Measurements from ENCODE around the gene WDR73.
"Not testable (repeated sequence)": the region's sequence is repeated elsewhere in the genome, so short reads cannot be mapped to it uniquely, and the experiment has no call there.

Gene WDR73

DNA sequence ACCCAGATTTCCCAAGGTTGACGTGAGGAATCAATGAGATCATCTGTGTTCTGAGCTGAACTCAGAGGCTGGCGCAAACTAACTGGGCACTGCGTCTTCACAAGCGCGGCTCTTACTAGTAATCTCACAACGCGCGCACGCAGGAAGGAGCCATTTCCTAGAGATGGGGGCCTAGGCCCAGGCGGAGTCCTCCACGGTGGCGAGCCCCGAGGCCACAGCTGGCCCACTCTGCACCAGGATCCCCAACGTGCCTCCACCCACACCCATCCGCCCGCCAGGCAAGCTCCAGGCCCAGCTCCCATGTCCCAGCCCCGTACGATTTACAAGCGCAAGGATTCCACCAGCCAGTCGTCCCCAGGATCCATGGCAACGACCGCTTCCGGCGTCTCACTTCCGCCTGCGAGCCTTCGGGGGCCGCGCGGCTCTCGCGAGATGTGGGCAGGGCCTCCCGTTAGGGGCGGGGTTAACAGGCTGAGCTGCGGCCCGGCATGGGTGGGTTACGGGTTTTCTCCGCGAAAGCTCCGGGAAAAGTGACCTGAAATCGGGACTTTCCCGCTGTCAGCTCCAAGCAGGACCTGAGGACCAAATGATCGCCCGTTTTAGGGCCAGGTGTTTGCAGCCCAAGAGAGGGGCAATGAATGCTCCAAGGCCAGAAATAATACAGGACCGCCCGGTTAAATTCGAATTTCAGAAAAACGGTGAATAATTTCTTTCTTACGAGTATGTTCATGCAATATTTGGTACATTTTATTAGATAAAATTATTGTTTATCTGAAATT lies at the start of gene WDR73:
Gene WDR73, minus strand, starts transcription at position 374 of the 779 bp plus-strand sequence. Its CDS starts 9 bp downstream, at position 365.
- DNase-seq = peak; percentile 99
- H3K27ac Mint-ChIP-seq = peak within 1 kb of the TSS; percentile 95
- H3K9me3 Mint-ChIP-seq = no peaks in the 10 kb centered on the region
- peaks cover 49% of the 10 kb centered on the region for H3K4me1 Mint-ChIP-seq
- ATAC-seq = peak; percentile 82
- no peaks in the 10 kb centered on the region for H3K27me3 Mint-ChIP-seq
- peak within 1 kb of the TSS; percentile 95 for H3K4me3 Mint-ChIP-seq
- peaks cover 14% of the 10 kb centered on the region for H3K36me3 Mint-ChIP-seq (ENCODE audit: low read depth)

DNA sequence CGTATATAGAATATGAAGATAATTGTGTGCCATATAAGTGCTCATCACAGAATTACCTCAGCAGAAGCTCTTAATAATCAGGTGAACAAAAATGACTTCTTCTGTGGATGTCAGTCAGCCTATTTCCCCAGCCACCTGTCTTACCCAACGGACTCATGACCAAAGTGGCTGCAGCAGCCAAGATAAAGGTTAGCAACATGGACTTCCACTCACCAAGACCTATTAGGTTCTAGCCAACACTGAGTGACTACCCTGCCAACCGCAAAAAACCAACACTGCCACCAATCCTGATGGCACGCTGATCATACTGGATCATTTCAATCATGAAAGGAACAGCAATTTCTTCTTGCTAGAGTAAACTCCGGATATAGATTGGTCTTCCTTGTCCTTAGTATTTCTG lies 49.7 kb upstream of the WDR73 start:
- ATAC-seq (no peak), DNase-seq (no peak)
- H3K4me3 Mint-ChIP-seq = no peak overlapping the region
- no peaks in the 10 kb centered on the region for H3K9me3 Mint-ChIP-seq
- no peaks in the 10 kb centered on the region for H3K27me3 Mint-ChIP-seq
- H3K36me3 Mint-ChIP-seq (ENCODE audit: low read depth) = peaks cover 18% of the 10 kb centered on the region
- no peak overlapping the region for H3K27ac Mint-ChIP-seq
- peaks cover 67% of the 10 kb centered on the region for H3K4me1 Mint-ChIP-seq

DNA sequence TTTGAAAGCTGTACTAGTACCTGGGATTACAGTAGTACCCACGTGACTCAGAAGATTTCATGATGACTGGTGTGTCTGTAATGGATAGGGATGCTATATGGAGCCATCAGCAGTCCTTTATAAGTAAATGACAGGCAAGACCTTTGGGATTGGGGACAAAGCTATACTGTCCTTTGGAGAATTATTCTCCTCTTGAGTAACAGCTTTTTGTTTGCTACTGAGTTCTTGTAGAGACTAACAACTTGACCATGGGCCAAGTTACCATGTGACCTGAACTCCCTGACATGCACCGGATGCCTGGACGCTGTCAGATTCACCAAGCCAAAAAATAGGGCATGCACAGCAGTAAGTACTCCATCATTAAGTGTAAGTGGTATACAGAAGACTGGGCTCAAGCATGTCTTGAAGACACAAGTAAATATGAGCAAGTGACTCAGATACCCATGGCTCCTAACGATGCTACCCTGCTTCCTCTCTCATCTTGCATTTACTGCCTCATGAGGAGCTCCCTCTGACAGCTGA lies 48.9 kb upstream of the WDR73 start:
- Mint-ChIP-seq H3K9me3 (no peaks in the 10 kb centered on the region), H3K4me3 (no peak overlapping the region), H3K4me1 (peaks cover 66% of the 10 kb centered on the region), H3K27ac (peak overlapping the region; percentile 46), H3K27me3 (no peaks in the 10 kb centered on the region), H3K36me3 (ENCODE audit: low read depth) (peaks cover 13% of the 10 kb centered on the region)
- no peak for ATAC-seq
- no peak for DNase-seq

DNA sequence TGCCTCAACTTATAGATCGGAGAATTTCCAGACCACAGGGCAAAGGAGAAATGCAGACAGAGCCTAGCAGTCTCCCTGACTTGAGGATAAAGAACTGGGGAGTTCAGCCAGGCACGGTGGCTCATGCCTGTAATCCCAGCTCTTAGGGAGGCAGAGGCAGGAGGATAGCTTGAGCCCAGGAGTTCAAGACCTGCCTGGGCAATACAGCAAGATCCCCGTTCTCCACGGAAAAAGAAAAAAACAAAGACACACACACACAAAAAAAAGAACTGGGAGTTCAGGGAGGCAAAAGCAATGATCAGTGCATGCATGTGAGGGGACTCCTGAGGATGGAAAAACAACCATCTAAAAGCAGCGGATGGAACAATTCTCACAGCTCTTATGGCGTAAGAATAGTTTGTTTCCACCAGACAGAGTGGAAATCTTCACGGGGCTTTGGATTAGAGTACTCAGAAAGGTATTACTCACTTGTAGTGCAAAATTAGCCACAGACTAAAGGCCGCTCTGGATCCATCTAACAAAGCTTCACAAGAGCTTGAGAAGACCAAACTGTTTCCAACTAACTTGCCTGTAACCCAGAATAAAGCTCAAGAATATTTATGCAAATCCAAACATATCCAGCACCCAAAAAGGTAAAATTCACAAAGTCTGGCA lies 45.6 kb upstream of the WDR73 start:
- Mint-ChIP-seq H3K9me3 (no peaks in the 10 kb centered on the region), H3K27me3 (no peaks in the 10 kb centered on the region), H3K36me3 (ENCODE audit: low read depth) (peaks cover 12% of the 10 kb centered on the region), H3K4me1 (peaks cover 69% of the 10 kb centered on the region), H3K27ac (peak overlapping the region; percentile 90), H3K4me3 (peak overlapping the region; percentile 12)
- ATAC-seq = peak; percentile 93
- DNase-seq = no peak

- Mint-ChIP-seq H3K9me3 (no peaks in the 10 kb centered on the region), H3K4me3 (no peak overlapping the region), H3K4me1 (peaks cover 54% of the 10 kb centered on the region), H3K36me3 (ENCODE audit: low read depth) (peaks cover 7% of the 10 kb centered on the region), H3K27ac (no peak overlapping the region), H3K27me3 (no peaks in the 10 kb centered on the region)
- no peak for ATAC-seq
- no peak for DNase-seq
Observed at GRCh38 chr15:84697236-84697990, 43.3 kb upstream of the WDR73 start.

- Mint-ChIP-seq H3K27me3 (no peaks in the 10 kb centered on the region), H3K36me3 (ENCODE audit: low read depth) (peaks cover 8% of the 10 kb centered on the region), H3K4me3 (no peak overlapping the region), H3K9me3 (no peaks in the 10 kb centered on the region), H3K27ac (no peak overlapping the region), H3K4me1 (peaks cover 57% of the 10 kb centered on the region)
- DNase-seq = no peak
- no peak for ATAC-seq
Observed at GRCh38 chr15:84696757-84697156, 42.7 kb upstream of the WDR73 start.

DNA sequence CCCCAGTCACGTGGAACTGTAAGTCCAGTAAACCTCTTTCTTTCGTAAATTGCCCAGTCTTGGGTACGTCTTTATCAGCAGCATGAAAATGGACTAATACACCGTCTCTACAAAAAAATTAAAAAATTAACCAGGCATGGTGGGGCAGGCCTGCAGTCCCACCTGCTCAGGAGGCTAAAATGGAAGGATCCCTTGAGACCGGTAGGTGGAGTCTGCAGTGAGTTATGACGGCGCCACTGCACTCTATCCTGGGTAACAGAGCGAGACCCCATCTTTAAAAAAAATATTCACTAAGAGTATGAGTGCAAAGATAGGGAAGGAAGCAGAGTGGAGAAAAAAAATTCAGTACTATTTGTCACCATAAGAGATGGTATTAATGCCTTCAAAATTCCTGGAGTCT lies 36.3 kb upstream of the WDR73 start:
- DNase-seq (no peak), ATAC-seq (no peak)
- Mint-ChIP-seq H3K36me3 (ENCODE audit: low read depth) (peaks cover 32% of the 10 kb centered on the region), H3K9me3 (peaks cover 4% of the 10 kb centered on the region), H3K27ac (no peak overlapping the region), H3K4me3 (no peak overlapping the region), H3K27me3 (no peaks in the 10 kb centered on the region), H3K4me1 (peaks cover 29% of the 10 kb centered on the region)

DNA sequence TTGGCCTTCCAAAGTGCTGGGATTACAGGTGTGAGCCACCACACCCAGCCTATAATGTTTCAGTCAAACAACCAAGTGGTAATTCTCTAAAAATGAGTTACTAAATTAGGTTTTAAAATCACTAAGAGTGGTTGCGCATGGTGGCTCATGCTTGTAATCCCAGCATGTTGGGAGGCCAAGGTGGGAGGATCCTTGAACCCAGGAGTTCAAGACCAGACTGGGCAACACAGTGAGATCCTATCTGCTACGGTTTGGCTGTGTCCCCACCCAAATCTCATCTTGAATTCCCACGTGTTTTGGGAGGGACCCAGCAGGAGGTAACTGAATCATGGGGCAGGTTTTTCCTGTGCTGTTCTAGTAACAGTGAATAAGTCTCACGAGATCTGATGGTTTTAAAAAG lies 35.8 kb upstream of the WDR73 start:
- Mint-ChIP-seq H3K9me3 (peaks cover 4% of the 10 kb centered on the region), H3K36me3 (ENCODE audit: low read depth) (peaks cover 34% of the 10 kb centered on the region), H3K27me3 (no peaks in the 10 kb centered on the region), H3K27ac (no peak overlapping the region), H3K4me1 (peaks cover 29% of the 10 kb centered on the region), H3K4me3 (no peak overlapping the region)
- ATAC-seq (no peak), DNase-seq (no peak)

DNA sequence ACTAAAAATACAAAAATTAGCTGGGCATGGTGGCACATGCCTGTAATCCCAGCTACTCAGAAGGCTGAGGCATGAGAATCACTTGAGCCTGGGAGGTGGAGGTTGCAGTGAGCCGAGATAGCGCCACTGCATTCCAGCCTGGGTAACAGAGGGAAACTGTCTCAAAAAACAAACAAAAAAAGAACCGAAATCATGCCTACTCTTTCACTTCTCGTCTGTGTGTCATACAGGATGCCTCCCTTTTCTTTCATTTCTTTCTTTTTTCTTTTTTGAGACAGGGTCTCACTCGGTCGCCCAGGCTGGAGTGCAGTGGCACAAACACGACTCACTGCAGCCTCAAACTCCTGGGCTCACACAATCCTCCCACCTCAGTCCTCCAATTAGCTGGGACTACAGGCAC lies 32.4 kb upstream of the WDR73 start:
- Mint-ChIP-seq H3K4me1 (peaks cover 39% of the 10 kb centered on the region), H3K36me3 (ENCODE audit: low read depth) (peaks cover 44% of the 10 kb centered on the region)
- not testable (repeated sequence) for H3K4me3 Mint-ChIP-seq, ATAC-seq, H3K27ac Mint-ChIP-seq, DNase-seq, H3K9me3 Mint-ChIP-seq, H3K27me3 Mint-ChIP-seq

- no peak overlapping the region for H3K4me3 Mint-ChIP-seq
- H3K27ac Mint-ChIP-seq = no peak overlapping the region
- DNase-seq (no peak), ATAC-seq (no peak)
- H3K27me3 Mint-ChIP-seq = no peaks in the 10 kb centered on the region
- H3K9me3 Mint-ChIP-seq = peaks cover 3% of the 10 kb centered on the region
- H3K36me3 Mint-ChIP-seq (ENCODE audit: low read depth) = peaks cover 39% of the 10 kb centered on the region
- peaks cover 38% of the 10 kb centered on the region for H3K4me1 Mint-ChIP-seq
Observed at GRCh38 chr15:84685304-84685703, 31.2 kb upstream of the WDR73 start.

GRCh38 chr15:84684092-84684491 lies 30.0 kb upstream of the WDR73 start:
- no peak for DNase-seq
- H3K27ac Mint-ChIP-seq = no peak overlapping the region
- no peak overlapping the region for H3K4me3 Mint-ChIP-seq

DNA sequence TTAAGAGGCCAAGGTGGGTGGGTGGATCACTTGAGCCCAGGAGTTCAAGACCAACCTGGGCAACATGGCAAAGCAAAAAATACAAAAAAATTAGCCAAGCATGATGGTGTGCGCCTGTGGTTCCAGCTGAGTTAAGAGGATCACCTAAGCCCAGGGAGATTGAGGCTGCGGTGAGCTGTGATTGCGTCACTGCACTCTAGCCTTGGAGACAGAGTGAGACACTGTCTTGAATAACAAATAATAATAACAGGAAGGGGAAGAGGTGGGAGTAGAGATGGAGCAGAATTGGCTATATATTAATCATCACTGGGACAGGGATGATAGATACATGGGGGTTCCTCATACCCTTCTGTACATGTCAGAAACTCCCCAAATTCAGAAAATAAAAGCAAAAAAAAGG lies 27.7 kb upstream of the WDR73 start:
- H3K9me3 Mint-ChIP-seq = no peaks in the 10 kb centered on the region
- H3K27me3 Mint-ChIP-seq = no peaks in the 10 kb centered on the region
- DNase-seq = no peak
- peaks cover 21% of the 10 kb centered on the region for H3K4me1 Mint-ChIP-seq
- ATAC-seq = peak; percentile 80
- peaks cover 39% of the 10 kb centered on the region for H3K36me3 Mint-ChIP-seq (ENCODE audit: low read depth)
- H3K4me3 Mint-ChIP-seq = no peak overlapping the region
- H3K27ac Mint-ChIP-seq = peak overlapping the region; percentile 7

More at GRCh38 chr15:84684092-84684491, 30.0 kb upstream of the WDR73 start:
- Mint-ChIP-seq H3K4me1 (peaks cover 34% of the 10 kb centered on the region), H3K36me3 (ENCODE audit: low read depth) (peaks cover 42% of the 10 kb centered on the region), H3K27me3 (no peaks in the 10 kb centered on the region), H3K9me3 (no peaks in the 10 kb centered on the region)
- no peak for ATAC-seq

DNA sequence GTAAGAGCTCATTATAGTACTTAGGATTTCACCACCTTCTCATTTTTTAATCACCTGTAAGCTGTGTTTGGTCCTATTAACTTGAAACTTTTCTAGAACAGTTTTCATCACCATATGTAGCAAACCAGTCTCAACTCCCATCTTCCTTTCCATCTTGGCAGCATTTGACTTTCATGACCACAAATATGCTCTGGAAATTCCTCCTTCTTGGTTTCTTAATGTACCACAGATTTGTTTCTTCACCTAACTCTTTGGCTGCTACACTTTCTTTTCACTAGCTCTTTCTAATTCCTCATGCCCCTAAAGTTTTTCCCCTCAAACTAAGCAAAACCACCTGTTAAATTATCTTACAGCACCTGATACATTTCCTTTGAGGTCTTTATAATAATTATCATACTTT lies 17.1 kb upstream of the WDR73 start:
- H3K27me3 Mint-ChIP-seq = no peaks in the 10 kb centered on the region
- ATAC-seq = no peak
- peak overlapping the region; percentile 5 for H3K27ac Mint-ChIP-seq
- no peaks in the 10 kb centered on the region for H3K9me3 Mint-ChIP-seq
- H3K4me1 Mint-ChIP-seq = peaks cover 32% of the 10 kb centered on the region
- no peak overlapping the region for H3K4me3 Mint-ChIP-seq
- peaks cover 34% of the 10 kb centered on the region for H3K36me3 Mint-ChIP-seq (ENCODE audit: low read depth)
- DNase-seq = no peak

DNA sequence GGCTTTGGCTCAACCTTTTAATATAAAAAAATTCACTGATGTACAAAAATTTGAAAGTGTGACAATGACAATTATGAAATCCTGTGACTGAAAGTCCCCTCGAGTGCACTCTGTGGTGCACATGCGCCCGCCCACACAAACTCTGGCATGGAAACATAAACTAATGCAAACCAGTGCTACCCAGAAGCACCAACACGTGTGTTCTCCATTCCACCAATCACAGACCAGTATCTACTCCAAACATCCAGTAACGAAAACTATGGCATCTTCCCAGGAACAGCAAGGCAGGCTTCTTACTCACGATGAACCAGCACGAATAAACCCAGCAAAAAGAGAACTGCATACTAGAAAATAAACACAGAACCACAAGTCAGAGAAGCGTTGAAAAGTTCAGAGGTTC lies 15.6 kb upstream of the WDR73 start:
- Mint-ChIP-seq H3K4me1 (peaks cover 35% of the 10 kb centered on the region), H3K27me3 (no peaks in the 10 kb centered on the region), H3K36me3 (ENCODE audit: low read depth) (peaks cover 38% of the 10 kb centered on the region), H3K27ac (peak overlapping the region; percentile 68), H3K9me3 (no peaks in the 10 kb centered on the region), H3K4me3 (no peak overlapping the region)
- DNase-seq = peak; percentile 61
- ATAC-seq = peak; percentile 55

All from activated naive CD8-positive, alpha-beta T cell treated with anti-CD3 and anti-CD28 coated beads, Interleukin-2, amount 50 U/mL, for 24 hours (primary cell).